GM19395 (cell line): ENCODE results near the gene MYO7A.

Experiments used
- ATAC-seq: cut with Tn5 transposase; IDR thresholded peaks from one replicate; pipeline ENCODE4 v1.9.1; 2021; ENCODE audit warnings: mild to moderate bottlenecking, moderate library complexity; ENCODE audit not compliant: unreplicated experiment

MYO7A gene

DNA sequence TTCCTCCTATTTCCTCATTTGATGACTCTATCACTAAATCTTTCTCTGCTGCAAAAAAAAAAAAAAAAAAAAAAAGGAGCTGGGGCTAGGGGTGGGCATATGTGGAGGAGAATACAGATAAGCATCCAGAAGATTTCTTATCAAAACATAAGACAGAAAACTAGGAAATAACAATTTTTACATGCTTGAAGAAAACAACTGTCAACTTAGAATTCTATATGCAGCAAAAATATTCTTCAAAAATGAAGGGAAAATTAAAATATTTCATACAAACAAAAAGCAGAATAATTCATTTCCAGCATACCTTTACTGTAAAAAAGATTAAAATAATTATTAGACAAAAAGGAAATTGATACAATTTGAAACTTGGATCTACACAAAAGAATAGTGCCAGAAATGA, 134.8 kb downstream of the MYO7A start:
- no peak for ATAC-seq
